HCT116 (cell line): ENCODE data around the gene FBXO47. TPM values are rescaled to one million over a fixed set of nuclear protein-coding genes. Genes with fewer than 3 reads are reported as not detected.

ENCODE experiments used
- ATAC-seq: fragments of 200-7000 bp; cut with Tn5 transposase; 2 replicates; pipeline ENCODE4 v1.9.1; 2020; ENCODE audit warnings: mild to moderate bottlenecking, moderate library complexity
- BruUV-seq: library from RNA; stranded (reverse); fragments of 400-500 nt; replicated peaks from 2 replicates; lab custom pipeline; 2021; lab: Mats Ljungman, UMichigan
- CTCF ChIA-PET: fragments of 300-600 bp; sonication (Branson Sonifier 250); formaldehyde crosslinking; loops from one replicate; lab custom pipeline; 2021; ENCODE audit warnings: antibody characterized with exemption; lab: Charles Lee
- POLR2A ChIA-PET: fragments of 300-600, 350-600 bp; sonication (Branson Sonifier 250); formaldehyde crosslinking; loops from one replicate; lab custom pipeline; 2021; ENCODE audit warnings: antibody characterized with exemption; lab: Charles Lee
- RAD21 ChIA-PET, 2 experiments: fragments of 300-600 bp; sonication (Branson Sonifier 250); formaldehyde crosslinking; loops; one replicate each; lab custom pipeline; 2023; ENCODE audit warnings: low total read pairs in 2 of 2; ENCODE audit not compliant: uncharacterized antibody in 2 of 2, unreplicated experiment in 2 of 2, low non-redundant PET in 1 of 2; lab: Charles Lee
- DNase-seq: peaks from one replicate; pipeline ENCODE4 v3.0.0-alpha.2; 2010; ENCODE audit warnings: low read depth, low spot score
- H2AFZ ChIP-seq: fragments of 200-600 bp; shearing (Covaris generic), sonication (generic); 2 replicates; pipeline ENCODE4 v1.6.1; 2017; ENCODE audit warnings: low read depth, mixed run types, mixed read lengths, antibody characterized with exemption, low read length; ENCODE audit not compliant: poor library complexity, severe bottlenecking
- H3K27ac ChIP-seq: 2 replicates; pipeline ENCODE4 v1.5.1; 2012; ENCODE audit warnings: low read depth, low read length
- H3K27me3 ChIP-seq: fragments of 200-600 bp; sonication (generic); 2 replicates; pipeline ENCODE4 v1.6.1; 2016; ENCODE audit warnings: mixed run types, low read length, mixed read lengths; ENCODE audit not compliant: insufficient read depth
- H3K36me3 ChIP-seq, 2 experiments: fragments of 200-500 bp in 1 of 2; fragments of 200-600 bp in 1 of 2; sonication (Bioruptor generic) in 1 of 2; sonication (generic) in 1 of 2; 2 replicates each; pipeline versions ENCODE4 v1.5.1 to v1.6.1; 2014 to 2016; ENCODE audit warnings: low read length in 2 of 2, inconsistent platforms in 1 of 2, mixed read lengths in 1 of 2, mixed run types in 1 of 2; ENCODE audit not compliant: insufficient read depth in 2 of 2, control insufficient read depth in 1 of 2
- H3K4me1 ChIP-seq, 2 experiments: fragments of 200-600 bp in 1 of 2; sonication (generic) in 1 of 2; 2 replicates each; pipeline versions ENCODE4 v1.5.1 to v1.6.1; 2012 to 2017; ENCODE audit warnings: low read length in 2 of 2, inconsistent platforms in 1 of 2, mild to moderate bottlenecking in 1 of 2, mixed read lengths in 1 of 2, mixed run types in 1 of 2, moderate library complexity in 1 of 2; ENCODE audit not compliant: insufficient read depth in 2 of 2, control insufficient read depth in 1 of 2
- H3K4me2 ChIP-seq: fragments of 200-600 bp; sonication (generic); 2 replicates; pipeline ENCODE4 v1.6.1; 2017; ENCODE audit warnings: mixed run types, low read length, mixed read lengths
- H3K4me3 ChIP-seq, 2 experiments: fragments of 200-600 bp in 1 of 2; sonication (generic) in 1 of 2; replicated peaks in 1 of 2; 2 replicates each; pipeline ENCODE4 v1.5.1; 2011 to 2016; ENCODE audit warnings: low read length in 2 of 2, control low read depth in 1 of 2, low read depth in 1 of 2, mild to moderate bottlenecking in 1 of 2, mixed read lengths in 1 of 2, mixed run types in 1 of 2
- H3K79me2 ChIP-seq: fragments of 200-600 bp; sonication (generic); 2 replicates; pipeline ENCODE4 v1.6.1; 2017; ENCODE audit warnings: mild to moderate bottlenecking, mixed run types, low read length, moderate library complexity, mixed read lengths; ENCODE audit not compliant: insufficient read depth
- H3K9ac ChIP-seq: fragments of 200-600 bp; sonication (generic); 2 replicates; pipeline ENCODE4 v1.6.1; 2016; ENCODE audit warnings: low read length, mixed read lengths
- H3K9me2 ChIP-seq: fragments of 200-600 bp; sonication (generic), shearing (Covaris generic); 2 replicates; pipeline ENCODE4 v1.6.1; 2017; ENCODE audit warnings: mixed run types, mild to moderate bottlenecking, moderate library complexity; ENCODE audit not compliant: insufficient read depth
- H3K9me3 ChIP-seq, 2 experiments: fragments of 200-500 bp in 1 of 2; fragments of 200-600 bp in 1 of 2; sonication (Bioruptor generic) in 1 of 2; sonication (generic) in 1 of 2; 2 replicates each; pipeline ENCODE4 v1.6.1; 2014 to 2017; ENCODE audit warnings: low read length in 2 of 2, mixed read lengths in 2 of 2, inconsistent platforms in 1 of 2, low read depth in 1 of 2, mild to moderate bottlenecking in 1 of 2, mixed run types in 1 of 2, moderate library complexity in 1 of 2; ENCODE audit not compliant: control insufficient read depth in 1 of 2, insufficient read depth in 1 of 2
- H4K20me1 ChIP-seq: fragments of 200-600 bp; sonication (generic), shearing (Covaris generic); 2 replicates; pipeline ENCODE4 v1.6.1; 2017; ENCODE audit warnings: mixed run types, mild to moderate bottlenecking, moderate library complexity; ENCODE audit not compliant: insufficient read depth
- CBX3 ChIP-seq: IDR thresholded peaks from 2 replicates; pipeline ENCODE4 v1.6.1; 2012; ENCODE audit warnings: low read depth
- CTCF ChIP-seq, 3 experiments: fragments of 200-600 bp in 1 of 3; sonication (generic) in 1 of 3; IDR thresholded peaks in 2 of 3; conservative IDR thresholded peaks in 1 of 3; 2 replicates each; pipeline ENCODE4 v1.5.1; 2012 to 2017; ENCODE audit warnings: low read depth in 2 of 3, low read length in 2 of 3, antibody characterized with exemption in 1 of 3, borderline replicate concordance in 1 of 3, control low read depth in 1 of 3, mild to moderate bottlenecking in 1 of 3, mixed read lengths in 1 of 3, mixed run types in 1 of 3, moderate library complexity in 1 of 3; ENCODE audit not compliant: insufficient read depth in 1 of 3
- EGR1 ChIP-seq: IDR thresholded peaks from 2 replicates; pipeline ENCODE4 v1.6.1; 2012; ENCODE audit warnings: low read depth
- EZH2 ChIP-seq: fragments of 200-600 bp; sonication (generic); IDR thresholded peaks from 2 replicates; pipeline ENCODE4 v1.6.1; 2017; ENCODE audit warnings: antibody characterized with exemption, mixed run types
- EZH2phosphoT487 ChIP-seq: fragments of 200-600 bp; IDR thresholded peaks from 2 replicates; pipeline ENCODE4 v1.6.1; 2018; ENCODE audit warnings: antibody characterized with exemption, borderline replicate concordance
- POLR2A ChIP-seq: IDR thresholded peaks from 2 replicates; pipeline ENCODE4 v1.7.0; 2011; ENCODE audit warnings: borderline replicate concordance; ENCODE audit not compliant: insufficient read depth, insufficient read length; ENCODE audit errors: extremely low read depth
- POLR2AphosphoS5 ChIP-seq: IDR thresholded peaks from 2 replicates; pipeline ENCODE4 v1.6.1; 2011; ENCODE audit warnings: mild to moderate bottlenecking, low read depth, low read length, moderate library complexity
- YY1 ChIP-seq: IDR thresholded peaks from 2 replicates; pipeline ENCODE4 v1.6.1; 2011; ENCODE audit warnings: low read length, low read depth, moderate library complexity, mild to moderate bottlenecking; ENCODE audit not compliant: insufficient replicate concordance; ENCODE audit errors: extremely low read depth
- ZBTB33 ChIP-seq: IDR thresholded peaks from 2 replicates; pipeline ENCODE4 v1.6.1; 2011; ENCODE audit warnings: mild to moderate bottlenecking, low read length, moderate library complexity; ENCODE audit not compliant: insufficient replicate concordance; ENCODE audit errors: extremely low read depth
- ZNF274 ChIP-seq: fragments of 200-500 bp; sonication (Bioruptor generic); IDR thresholded peaks from 2 replicates; pipeline ENCODE4 v1.6.1; 2014; ENCODE audit warnings: mild to moderate bottlenecking, low read depth, low read length, inconsistent platforms
- intact Hi-C: fragments of 100-400 bp; cut with micrococcal nuclease; formaldehyde crosslinking; loops from 2 replicates; pipeline ENCODE4 v1.10.0; 2022
- total RNA-seq: library from RNA; stranded (reverse); gene quantifications from one replicate; pipeline ENCODE4 v1.2.1, GENCODE V29; 2021; ENCODE audit not compliant: unreplicated experiment
- TF ChIP-seq, protein P1 (sequence below): IDR thresholded peaks from 2 replicates; pipeline ENCODE4 v1.6.1; 2012; ENCODE audit warnings: low read depth

The FBXO47 gene
- total RNA-seq, 1 experiment from 2014 or later, result not detected

GRCh38 chr17:38920374-38921291 lies 46.6 kb downstream of the FBXO47 start:
- H2AFZ ChIP-seq, result no peak overlapping the region
- ATAC-seq (no peak), DNase-seq (no peak)
- H3K36me3 ChIP-seq, result peaks cover 8 to 31% of the 10 kb centered on the region in 2 experiments; a peak in 3 of 4 replicates
- ChIA-PET CTCF (interaction anchor here (0.6 kb wide), 1 partner anchor 50 kb away, joined by 3 read pairs; no protein-coding TSS in a partner anchor), POLR2A (no interaction called here), RAD21 (no interaction called here)
- peaks cover 6 to 15% of the 10 kb centered on the region in 2 experiments for H3K4me1 ChIP-seq
- H3K27me3 ChIP-seq, result no peaks in the 10 kb centered on the region
- TF ChIP-seq POLR2AphosphoS5, result no peak
- TF ChIP-seq CBX3, result no peak
- no peak for TF ChIP-seq EZH2phosphoT487
- TF ChIP-seq POLR2A, result no peak
- TF ChIP-seq EZH2, result no peak
- no peak for TF ChIP-seq EGR1
- TF ChIP-seq ZNF274, result no peak
- TF ChIP-seq, protein P1, sequence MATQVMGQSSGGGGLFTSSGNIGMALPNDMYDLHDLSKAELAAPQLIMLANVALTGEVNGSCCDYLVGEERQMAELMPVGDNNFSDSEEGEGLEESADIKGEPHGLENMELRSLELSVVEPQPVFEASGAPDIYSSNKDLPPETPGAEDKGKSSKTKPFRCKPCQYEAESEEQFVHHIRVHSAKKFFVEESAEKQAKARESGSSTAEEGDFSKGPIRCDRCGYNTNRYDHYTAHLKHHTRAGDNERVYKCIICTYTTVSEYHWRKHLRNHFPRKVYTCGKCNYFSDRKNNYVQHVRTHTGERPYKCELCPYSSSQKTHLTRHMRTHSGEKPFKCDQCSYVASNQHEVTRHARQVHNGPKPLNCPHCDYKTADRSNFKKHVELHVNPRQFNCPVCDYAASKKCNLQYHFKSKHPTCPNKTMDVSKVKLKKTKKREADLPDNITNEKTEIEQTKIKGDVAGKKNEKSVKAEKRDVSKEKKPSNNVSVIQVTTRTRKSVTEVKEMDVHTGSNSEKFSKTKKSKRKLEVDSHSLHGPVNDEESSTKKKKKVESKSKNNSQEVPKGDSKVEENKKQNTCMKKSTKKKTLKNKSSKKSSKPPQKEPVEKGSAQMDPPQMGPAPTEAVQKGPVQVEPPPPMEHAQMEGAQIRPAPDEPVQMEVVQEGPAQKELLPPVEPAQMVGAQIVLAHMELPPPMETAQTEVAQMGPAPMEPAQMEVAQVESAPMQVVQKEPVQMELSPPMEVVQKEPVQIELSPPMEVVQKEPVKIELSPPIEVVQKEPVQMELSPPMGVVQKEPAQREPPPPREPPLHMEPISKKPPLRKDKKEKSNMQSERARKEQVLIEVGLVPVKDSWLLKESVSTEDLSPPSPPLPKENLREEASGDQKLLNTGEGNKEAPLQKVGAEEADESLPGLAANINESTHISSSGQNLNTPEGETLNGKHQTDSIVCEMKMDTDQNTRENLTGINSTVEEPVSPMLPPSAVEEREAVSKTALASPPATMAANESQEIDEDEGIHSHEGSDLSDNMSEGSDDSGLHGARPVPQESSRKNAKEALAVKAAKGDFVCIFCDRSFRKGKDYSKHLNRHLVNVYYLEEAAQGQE, result no peak
- TF ChIP-seq CTCF (IDR thresholded peaks at IDR 0.05 in 2 of 3, conservative IDR thresholded peaks at IDR 0.05 in 1 of 3; ENCODE audit: borderline replicate concordance in 1 of 3, insufficient read depth in 1 of 3, low read depth in 2 of 3, low read length in 2 of 3), result no peak
- TF ChIP-seq ZBTB33, result no peak
- no peak for TF ChIP-seq YY1
- no peak overlapping the region for H3K4me2 ChIP-seq
- H3K9me2 ChIP-seq, result no peaks in the 10 kb centered on the region
- H3K9me3 ChIP-seq, result no peaks in the 10 kb centered on the region
- no peaks in the 10 kb centered on the region for H3K79me2 ChIP-seq
- H4K20me1 ChIP-seq, result no peaks in the 10 kb centered on the region
- intact Hi-C loops, result no loop called here
- no TSS peak for BruUV-seq
- no peak overlapping the region for H3K27ac ChIP-seq
- H3K4me3 ChIP-seq, result no peak overlapping the region
- no peak overlapping the region for H3K9ac ChIP-seq
